AG10803 (cell line): Measurements from ENCODE around the gene TRPM3.

ENCODE experiments used
- DNase-seq: peaks from one replicate; pipeline ENCODE4 v3.0.0; 2010; ENCODE audit warnings: low read depth
- H3K4me3 ChIP-seq: 2 replicates; pipeline ENCODE4 v1.5.1; 2011; ENCODE audit warnings: mild to moderate bottlenecking, low read length, control low read depth
- TF ChIP-seq, protein P1 (sequence below): conservative IDR thresholded peaks from 2 replicates; pipeline ENCODE4 v1.5.1; 2011; ENCODE audit warnings: mild to moderate bottlenecking, low read length, control low read depth, inconsistent platforms

Gene TRPM3

DNA sequence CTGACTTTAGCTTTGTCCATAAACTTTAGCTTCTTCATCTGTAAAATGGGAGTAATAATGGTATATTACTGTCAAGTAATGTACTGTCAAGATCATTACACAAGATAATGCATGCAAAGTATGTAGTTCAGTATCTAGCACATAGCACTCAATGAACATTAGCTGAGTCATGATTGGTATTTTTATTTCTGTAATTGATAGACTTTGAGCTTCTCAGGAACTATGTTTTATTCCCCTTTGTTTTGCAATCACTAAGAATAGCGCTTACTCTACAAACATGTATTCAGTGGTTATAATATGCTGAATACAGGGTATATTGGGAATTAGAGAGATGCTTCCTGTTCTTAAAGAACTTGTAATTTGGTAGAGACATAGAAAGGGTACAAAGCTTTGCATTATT, 564.6 kb downstream of the TRPM3 start:
- no peak for DNase-seq
- H3K4me3 ChIP-seq, result no peak overlapping the region
- TF ChIP-seq, protein P1, sequence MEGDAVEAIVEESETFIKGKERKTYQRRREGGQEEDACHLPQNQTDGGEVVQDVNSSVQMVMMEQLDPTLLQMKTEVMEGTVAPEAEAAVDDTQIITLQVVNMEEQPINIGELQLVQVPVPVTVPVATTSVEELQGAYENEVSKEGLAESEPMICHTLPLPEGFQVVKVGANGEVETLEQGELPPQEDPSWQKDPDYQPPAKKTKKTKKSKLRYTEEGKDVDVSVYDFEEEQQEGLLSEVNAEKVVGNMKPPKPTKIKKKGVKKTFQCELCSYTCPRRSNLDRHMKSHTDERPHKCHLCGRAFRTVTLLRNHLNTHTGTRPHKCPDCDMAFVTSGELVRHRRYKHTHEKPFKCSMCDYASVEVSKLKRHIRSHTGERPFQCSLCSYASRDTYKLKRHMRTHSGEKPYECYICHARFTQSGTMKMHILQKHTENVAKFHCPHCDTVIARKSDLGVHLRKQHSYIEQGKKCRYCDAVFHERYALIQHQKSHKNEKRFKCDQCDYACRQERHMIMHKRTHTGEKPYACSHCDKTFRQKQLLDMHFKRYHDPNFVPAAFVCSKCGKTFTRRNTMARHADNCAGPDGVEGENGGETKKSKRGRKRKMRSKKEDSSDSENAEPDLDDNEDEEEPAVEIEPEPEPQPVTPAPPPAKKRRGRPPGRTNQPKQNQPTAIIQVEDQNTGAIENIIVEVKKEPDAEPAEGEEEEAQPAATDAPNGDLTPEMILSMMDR, result no peak

DNA sequence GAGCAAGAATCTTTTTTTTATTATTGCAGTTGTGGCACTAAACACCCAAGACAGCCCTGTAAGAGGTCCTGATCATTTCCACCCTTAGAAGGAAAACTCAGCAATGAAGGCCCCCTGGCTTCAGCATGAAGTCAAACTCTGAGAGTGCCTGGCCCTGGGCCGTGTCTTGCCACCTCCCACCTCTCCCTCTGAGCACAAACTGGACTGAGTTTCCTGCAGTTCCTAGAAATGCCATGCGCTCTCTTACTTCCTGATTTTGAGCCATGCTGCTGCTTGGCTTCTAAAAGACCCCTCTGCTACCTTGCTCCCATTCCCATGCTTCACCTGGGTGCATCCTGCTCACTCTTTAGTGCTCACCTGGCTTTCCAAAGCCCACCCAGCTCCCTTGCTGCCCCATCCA, 566.5 kb downstream of the TRPM3 start:
- DNase-seq, result no peak
- no peak overlapping the region for H3K4me3 ChIP-seq
- TF ChIP-seq, protein P1, result no peak

DNA sequence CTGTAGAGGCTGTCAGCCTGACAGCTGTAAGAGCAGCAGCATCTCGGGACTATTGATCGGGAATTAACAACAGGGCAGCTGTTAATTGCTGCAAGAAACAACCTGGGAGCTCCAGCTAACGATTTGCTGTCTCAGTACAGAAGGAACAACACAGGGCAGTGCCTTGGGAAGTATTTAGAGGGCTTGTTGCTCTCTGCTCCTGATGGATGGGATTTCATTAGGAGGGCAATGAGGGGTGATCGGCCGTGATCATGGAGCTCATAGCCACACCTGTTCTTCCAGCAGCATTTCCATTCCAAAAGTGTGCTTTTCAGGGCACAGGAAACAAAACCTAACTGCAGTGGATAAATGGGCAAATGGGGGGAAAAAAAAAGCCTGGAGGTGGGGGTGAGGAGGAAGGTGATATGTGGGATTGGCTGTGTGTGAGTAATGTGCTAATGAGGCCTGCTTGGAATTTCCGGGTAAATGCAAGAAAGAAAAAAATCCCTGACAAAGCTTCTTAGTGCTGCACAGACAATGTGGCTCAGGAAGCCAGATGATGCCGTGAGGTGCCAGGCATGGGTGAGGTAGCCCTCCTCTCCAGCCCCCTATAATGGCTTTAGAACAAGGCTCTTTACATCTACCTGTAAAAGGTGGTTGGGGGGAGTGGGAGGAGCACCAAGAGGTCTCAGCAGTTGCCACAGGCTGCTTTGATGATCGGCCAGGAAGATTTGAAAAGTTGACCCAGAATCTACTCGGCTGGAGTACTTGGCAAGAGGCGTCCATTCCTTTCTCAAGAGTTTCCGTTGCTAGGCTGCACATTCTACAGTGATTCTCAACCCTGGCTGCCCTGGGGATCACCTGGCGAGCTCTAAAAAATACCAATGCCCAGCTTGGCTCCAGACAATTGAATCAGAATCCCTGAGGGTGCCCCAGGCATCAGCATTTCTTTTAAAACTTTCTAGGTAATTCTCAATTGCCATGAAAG, 567.4 kb downstream of the TRPM3 start:
- DNase-seq, result peak; percentile 81
- H3K4me3 ChIP-seq, result peak overlapping the region; percentile 18; the same call in 1 of the 2 replicates
- TF ChIP-seq, protein P1, result no peak

DNA sequence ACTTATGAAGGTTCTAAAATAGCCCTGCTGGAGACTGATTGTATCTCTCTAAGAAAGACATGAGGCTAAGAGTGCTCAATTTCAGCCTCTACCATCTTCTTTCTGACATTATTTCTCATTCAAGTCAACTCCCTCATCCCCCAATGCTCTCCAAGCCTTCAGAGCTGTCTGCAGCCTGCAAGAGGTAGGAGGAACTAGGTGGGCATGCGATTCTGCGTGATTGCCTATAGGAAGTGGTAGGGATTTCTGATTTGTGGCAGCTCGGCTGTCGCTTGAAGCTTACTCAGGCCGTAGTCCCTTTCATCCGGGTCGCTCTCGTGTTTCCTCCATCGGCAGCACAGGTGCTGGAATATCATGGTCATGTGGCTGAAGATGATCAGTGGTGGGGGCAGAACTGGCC, 568.9 kb downstream of the TRPM3 start:
- no peak overlapping the region for H3K4me3 ChIP-seq
- DNase-seq, result no peak
- TF ChIP-seq, protein P1, result no peak

DNA sequence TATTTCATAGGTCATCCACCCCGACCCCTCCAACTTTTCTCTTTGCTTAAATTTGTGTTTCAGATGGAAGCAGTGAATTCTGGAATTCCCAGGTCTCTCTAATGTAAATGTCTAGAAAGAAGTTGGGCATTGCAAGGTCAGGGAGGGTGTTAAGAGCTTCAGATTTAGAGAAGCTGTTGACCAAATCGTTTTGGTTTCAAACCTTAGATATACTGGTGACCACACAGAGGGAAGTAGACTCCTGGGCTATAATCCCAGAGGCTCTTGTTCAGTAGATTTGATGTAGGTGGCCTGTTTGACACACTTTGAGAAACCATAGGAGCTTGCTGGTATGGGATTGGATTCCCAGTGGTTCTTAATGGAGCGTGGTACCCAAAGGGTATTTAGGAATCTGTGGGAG, 569.6 kb downstream of the TRPM3 start:
- no peak for DNase-seq
- TF ChIP-seq, protein P1, result no peak

DNA sequence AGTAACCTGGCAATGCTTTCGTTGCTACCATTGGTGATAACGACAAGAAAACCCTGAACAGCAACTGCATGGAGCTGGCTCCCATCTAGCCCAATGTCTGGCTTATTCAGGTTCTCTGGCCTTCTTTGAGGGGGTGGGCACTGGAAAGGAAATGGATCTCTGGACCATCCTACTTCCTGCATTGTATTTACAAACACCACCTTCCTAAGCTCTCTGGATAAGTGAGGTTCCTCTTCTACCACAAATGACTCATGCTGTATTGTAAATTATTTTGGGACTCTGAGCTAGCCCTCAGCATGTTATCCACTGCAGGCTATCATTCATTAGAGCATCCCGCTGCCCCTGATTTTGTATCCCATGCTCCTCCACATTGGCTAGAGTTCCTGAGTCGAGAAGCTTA, 570.0 kb downstream of the TRPM3 start:
- TF ChIP-seq, protein P1, result no peak
- DNase-seq, result no peak
- no peak overlapping the region for H3K4me3 ChIP-seq

More for the DNA sequence above, 569.6 kb downstream of the TRPM3 start:
- no peak overlapping the region for H3K4me3 ChIP-seq

DNA sequence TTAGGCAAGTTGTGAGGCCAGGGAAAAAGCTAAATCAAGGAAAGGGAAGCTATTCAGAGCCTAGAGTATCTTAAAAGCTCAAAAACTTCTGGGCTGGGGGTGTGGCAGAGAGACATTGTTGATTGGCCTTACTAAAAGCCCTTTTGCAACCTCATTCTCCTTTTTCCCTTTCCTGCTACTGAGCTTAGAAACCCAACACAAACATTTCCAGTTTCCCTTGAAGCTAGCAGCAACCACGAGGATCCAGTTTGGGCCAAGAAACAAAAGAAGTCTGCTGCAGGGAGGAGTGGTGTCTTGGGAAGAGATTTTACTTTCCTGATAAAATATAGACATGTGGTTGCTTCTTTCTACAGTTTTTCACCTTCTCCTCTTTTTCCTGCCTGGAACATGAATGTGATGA, 571.5 kb downstream of the TRPM3 start:
- no peak overlapping the region for H3K4me3 ChIP-seq
- no peak for DNase-seq
- TF ChIP-seq, protein P1, result no peak
